GM18520 (cell line): ENCODE results near the gene ALG11.
"Not testable (repeated sequence)": the region's sequence is repeated elsewhere in the genome, so short reads cannot be mapped to it uniquely, and the experiment has no call there.

ENCODE experiments used
- ATAC-seq: cut with Tn5 transposase; IDR thresholded peaks from one replicate; pipeline ENCODE4 v1.9.1; 2021; ENCODE audit not compliant: unreplicated experiment

Gene ALG11

GRCh38 chr13:52026246-52026626, 14.0 kb downstream of the ALG11 start:
- no peak for ATAC-seq

GRCh38 chr13:52027832-52028231, 15.6 kb downstream of the ALG11 start:
- ATAC-seq, result no peak

- no peak for ATAC-seq
Measured at GRCh38 chr13:52029569-52029968, 17.4 kb downstream of the ALG11 start.

GRCh38 chr13:52030401-52030800, 18.2 kb downstream of the ALG11 start:
- not testable (repeated sequence) for ATAC-seq

- ATAC-seq, result no peak
Measured at GRCh38 chr13:52033039-52033438, 20.8 kb downstream of the ALG11 start.

GRCh38 chr13:52034616-52035226, 22.5 kb downstream of the ALG11 start:
- no peak for ATAC-seq

GRCh38 chr13:52036037-52036436, 23.8 kb downstream of the ALG11 start:
- ATAC-seq, result no peak

DNA sequence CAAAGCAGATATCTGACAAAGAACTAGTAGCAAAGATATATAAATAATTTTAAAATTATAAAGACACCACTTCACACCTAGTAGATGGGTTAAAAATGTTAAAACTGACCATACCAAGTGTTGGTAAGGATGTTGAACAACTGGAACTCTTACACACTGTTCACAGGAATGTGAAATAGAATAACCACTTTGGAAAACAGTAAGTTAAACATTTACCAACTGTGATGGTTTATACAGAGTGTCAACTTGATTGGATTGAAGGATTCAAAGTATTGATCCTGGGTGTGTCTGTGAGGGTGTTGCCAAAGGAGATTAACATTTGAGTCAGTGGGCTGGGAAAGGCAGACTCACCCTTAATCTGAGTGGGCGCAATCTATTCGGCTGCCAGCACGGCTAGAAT, 31.5 kb downstream of the ALG11 start:
- ATAC-seq, result no peak

- ATAC-seq, result no peak
Measured at GRCh38 chr13:52047463-52047862, 35.3 kb downstream of the ALG11 start.

DNA sequence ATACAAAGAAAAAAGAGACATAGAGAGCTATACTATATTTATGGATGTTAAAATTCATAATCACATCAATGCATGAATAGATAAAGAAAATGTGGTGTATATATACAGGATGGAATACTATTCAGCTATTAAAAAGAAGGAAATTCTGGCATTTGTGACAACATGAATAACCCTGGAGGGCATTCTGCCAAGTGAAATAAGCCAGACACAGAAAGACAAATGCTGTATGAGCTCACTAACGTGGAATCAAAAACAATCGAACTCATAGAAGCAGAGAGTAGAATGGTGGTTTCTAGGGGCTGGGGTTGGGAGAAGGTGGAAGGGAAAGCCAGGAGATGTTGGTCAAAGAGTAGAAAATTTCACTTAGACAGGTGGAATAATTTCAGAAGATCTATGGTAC, 36.3 kb downstream of the ALG11 start:
- no peak for ATAC-seq

DNA sequence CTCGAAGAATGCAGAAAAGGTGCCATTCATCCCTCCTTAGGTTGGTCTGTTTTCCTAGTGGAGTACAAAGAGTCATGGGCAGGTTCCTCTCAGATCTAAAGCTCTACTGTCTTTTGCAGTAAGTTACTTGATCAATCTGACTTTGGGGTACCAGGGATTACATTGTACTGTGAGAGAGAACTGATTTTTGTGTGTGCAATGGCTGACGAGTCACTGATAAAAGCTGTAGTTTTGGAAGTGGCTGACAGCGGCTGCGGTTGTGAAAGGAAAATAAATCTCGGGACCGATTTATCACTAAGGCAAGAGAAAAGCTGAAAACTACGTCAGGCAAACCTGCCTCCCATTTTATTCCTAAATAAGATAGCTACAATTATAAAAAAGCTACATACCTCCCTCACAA, 39.2 kb downstream of the ALG11 start:
- ATAC-seq, result no peak

- no peak for ATAC-seq
Measured at GRCh38 chr13:52053460-52053859, 41.3 kb downstream of the ALG11 start.

GRCh38 chr13:52061064-52061463, 48.9 kb downstream of the ALG11 start:
- ATAC-seq, result not testable (repeated sequence)

- ATAC-seq, result no peak
Measured at GRCh38 chr13:52061587-52061986, 49.4 kb downstream of the ALG11 start.

GRCh38 chr13:52067237-52067636, 55.0 kb downstream of the ALG11 start:
- no peak for ATAC-seq

GRCh38 chr13:52070929-52071523, 58.8 kb downstream of the ALG11 start:
- ATAC-seq, result no peak
